Erythroblast (primary cell): ENCODE measurements around the gene TRAPPC8.

Source experiments
- GATA1 ChIP-seq: IDR thresholded peaks from 2 replicates; pipeline ENCODE4 v1.6.1; 2011; ENCODE audit warnings: low read depth, mild to moderate bottlenecking, control low read depth, low read length, moderate library complexity
- POLR2A ChIP-seq: IDR thresholded peaks from 2 replicates; pipeline ENCODE4 v1.6.1; 2011; ENCODE audit warnings: mild to moderate bottlenecking, low read length

- TF ChIP-seq POLR2A: no peak
- no peak for TF ChIP-seq GATA1
Observed at GRCh38 chr18:31850844-31851243, 92.1 kb downstream of the TRAPPC8 start.
